Liver (tissue), 9 donors: ENCODE data around the gene AMOTL1. TPM values are rescaled to one million over a fixed set of nuclear protein-coding genes. Genes with fewer than 3 reads are reported as not detected.
"Not testable (repeated sequence)": the region's sequence is repeated elsewhere in the genome, so short reads cannot be mapped to it uniquely, and the experiment has no call there.

Experiments used
- DNase-seq: peaks from one replicate; pipeline ENCODE4 v3.0.0-alpha.2; 2017; ENCODE audit warnings: low spot score
- H3K27ac ChIP-seq, 2 donors: one replicate each; pipeline ENCODE4 v1.7.0; 2013; ENCODE audit warnings: inconsistent platforms in 2 of 2, low read length in 2 of 2, control low read depth in 1 of 2, low read depth in 1 of 2, mild to moderate bottlenecking in 1 of 2
- H3K27me3 ChIP-seq, 4 donors: one replicate each; pipeline versions ENCODE4 v1.6.1 to v1.7.0; 2013; ENCODE audit warnings: low read length in 3 of 4, inconsistent platforms in 1 of 4, mild to moderate bottlenecking in 1 of 4, moderate library complexity in 1 of 4; ENCODE audit not compliant: control insufficient read depth in 4 of 4, insufficient read depth in 4 of 4
- H3K36me3 ChIP-seq, 4 donors: one replicate each; pipeline versions ENCODE4 v1.6.1 to v1.7.0; 2013; ENCODE audit warnings: low read length in 3 of 4, mild to moderate bottlenecking in 3 of 4, low read depth in 1 of 4, moderate library complexity in 1 of 4; ENCODE audit not compliant: control insufficient read depth in 4 of 4, insufficient read depth in 3 of 4
- H3K4me1 ChIP-seq, 4 donors: one replicate each; pipeline versions ENCODE4 v1.6.1 to v1.7.0; 2013; ENCODE audit warnings: low read length in 3 of 4, mild to moderate bottlenecking in 3 of 4, moderate library complexity in 1 of 4; ENCODE audit not compliant: control insufficient read depth in 4 of 4, insufficient read depth in 4 of 4
- H3K4me3 ChIP-seq, 3 donors: one replicate each; pipeline versions ENCODE4 v1.6.1 to v1.7.0; 2013; ENCODE audit warnings: low read length in 3 of 3, control low read depth in 1 of 3, low read depth in 1 of 3, mild to moderate bottlenecking in 1 of 3
- H3K9ac ChIP-seq, 2 donors: one replicate each; pipeline ENCODE4 v1.7.0; 2013; ENCODE audit warnings: low read length in 2 of 2, mild to moderate bottlenecking in 2 of 2, moderate library complexity in 2 of 2, control low read depth in 1 of 2, low read depth in 1 of 2
- H3K9me3 ChIP-seq, 4 donors: one replicate each; pipeline versions ENCODE4 v1.6.1 to v1.7.0; 2013; ENCODE audit warnings: low read length in 3 of 4; ENCODE audit not compliant: control insufficient read depth in 4 of 4
- ATF3 ChIP-seq: IDR thresholded peaks from 2 replicates; pipeline ENCODE4 v1.6.1; 2016; ENCODE audit warnings: antibody characterized with exemption
- CTCF ChIP-seq: fragments of 150-350 bp; IDR thresholded peaks from 2 replicates; pipeline ENCODE4 v1.5.1; 2017; ENCODE audit warnings: improper control_type of control experiment, low read depth, low read length; ENCODE audit not compliant: missing input control
- EGR1 ChIP-seq, 2 donors: IDR thresholded peaks; 2 replicates each; pipeline ENCODE4 v1.6.1; 2016 to 2018; ENCODE audit warnings: antibody characterized with exemption in 2 of 2, low read depth in 2 of 2
- FOXA1 ChIP-seq: IDR thresholded peaks from 2 replicates; pipeline ENCODE4 v1.6.1; 2016; ENCODE audit warnings: antibody characterized with exemption
- FOXA2 ChIP-seq: IDR thresholded peaks from 2 replicates; pipeline ENCODE4 v1.6.1; 2016; ENCODE audit warnings: antibody characterized with exemption
- GABPA ChIP-seq, 2 donors: IDR thresholded peaks in 1 of 2; conservative IDR thresholded peaks in 1 of 2; 2 replicates each; pipeline ENCODE4 v1.6.1; 2016; ENCODE audit warnings: antibody characterized with exemption in 2 of 2, mild to moderate bottlenecking in 1 of 2, moderate library complexity in 1 of 2
- HNF4A ChIP-seq, 2 donors: conservative IDR thresholded peaks; 2 replicates each; pipeline ENCODE4 v1.6.1; 2016; ENCODE audit warnings: antibody characterized with exemption in 2 of 2, mild to moderate bottlenecking in 2 of 2
- HNF4G ChIP-seq: IDR thresholded peaks from 2 replicates; pipeline ENCODE4 v1.6.1; 2016; ENCODE audit warnings: antibody characterized with exemption
- JUND ChIP-seq, 2 donors: IDR thresholded peaks; 2 replicates each; pipeline ENCODE4 v1.6.1; 2016; ENCODE audit warnings: antibody characterized with exemption in 2 of 2
- MAX ChIP-seq: IDR thresholded peaks from 2 replicates; pipeline ENCODE4 v1.6.1; 2016; ENCODE audit warnings: antibody characterized with exemption
- NR2F2 ChIP-seq: IDR thresholded peaks from 2 replicates; pipeline ENCODE4 v1.6.1; 2016; ENCODE audit warnings: antibody characterized with exemption
- RAD21 ChIP-seq, 2 donors: IDR thresholded peaks; 2 replicates each; pipeline ENCODE4 v1.6.1; 2016; ENCODE audit warnings: antibody characterized with exemption in 2 of 2, mild to moderate bottlenecking in 2 of 2
- RXRA ChIP-seq, 2 donors: IDR thresholded peaks; 2 replicates each; pipeline ENCODE4 v1.6.1; 2017 to 2018; ENCODE audit warnings: antibody characterized with exemption in 2 of 2, mild to moderate bottlenecking in 1 of 2
- SP1 ChIP-seq: IDR thresholded peaks from 2 replicates; pipeline ENCODE4 v1.6.1; 2018; ENCODE audit warnings: antibody characterized with exemption, mild to moderate bottlenecking
- TAF1 ChIP-seq: conservative IDR thresholded peaks from 2 replicates; pipeline ENCODE4 v1.6.1; 2016; ENCODE audit warnings: antibody characterized with exemption, mild to moderate bottlenecking
- YY1 ChIP-seq: IDR thresholded peaks from 2 replicates; pipeline ENCODE4 v1.6.1; 2016; ENCODE audit warnings: antibody characterized with exemption, mild to moderate bottlenecking
- ZBTB33 ChIP-seq: IDR thresholded peaks from 2 replicates; pipeline ENCODE4 v1.6.1; 2016; ENCODE audit warnings: antibody characterized with exemption
- WGBS: extraction: QIAGEN DNeasy Blood & Tissue Kit; methylation state at CpG from one replicate; pipeline ENCODE4 v1.1.7; 2013; 5-methylcytosine and 5-hydroxymethylcytosine counted together
- polyA plus RNA-seq, 2 donors: library from polyadenylated mRNA; stranded (reverse) in 1 of 2; unstranded in 1 of 2; fragments of 200-250 nt in 1 of 2; fragments of >200 nt in 1 of 2; fragmentation: Nextera tagmentation in 1 of 2; extraction: Ambion mirVana in 1 of 2; gene quantifications; one replicate each; pipeline versions ENCODE4 v1.2.1 to v1.2.3, GENCODE V29; 2013 to 2015
- total RNA-seq, 2 donors: library from RNA; depleted of rRNA; stranded (reverse); fragments of >200 nt; gene quantifications; one replicate each; pipeline ENCODE4 v1.2.3, GENCODE V29; 2014
- TF ChIP-seq, protein P1 (sequence below): IDR thresholded peaks from 2 replicates; pipeline ENCODE4 v1.6.1; 2016; ENCODE audit warnings: antibody characterized with exemption, mild to moderate bottlenecking
- donor health status: healthy.
- donor health status: healthy.
- donor health status: healthy.
- donor health status: healthy.
- donor health status: healthy.

AMOTL1 gene
- total and polyA plus RNA-seq, 4 donors, result 2.2 to 29.5 (median 7.2) TPM

GRCh38 chr11:94912806-94913205 is 144.7 kb downstream of the AMOTL1 start:
- Histone ChIP-seq H3K9ac (no peak overlapping the region), H3K27ac (no peak overlapping the region), H3K4me1 (peaks cover 0 to 2% (median 0%) of the 10 kb centered on the region in 4 donors), H3K4me3 (no peak overlapping the region), H3K36me3 (no peaks in the 10 kb centered on the region), H3K9me3 (no peaks in the 10 kb centered on the region), H3K27me3 (no peaks in the 10 kb centered on the region)
- no peak for DNase-seq
- no peak for TF ChIP-seq RXRA (IDR thresholded peaks at IDR 0.05)
- TF ChIP-seq FOXA1, result no peak
- no peak for TF ChIP-seq SP1
- no peak for TF ChIP-seq CTCF
- no peak for TF ChIP-seq EGR1 (IDR thresholded peaks at IDR 0.05; ENCODE audit: low read depth in 2 of 2)
- TF ChIP-seq RAD21 (IDR thresholded peaks at IDR 0.05), result no peak
- no peak for TF ChIP-seq YY1
- no peak for TF ChIP-seq HNF4A (conservative IDR thresholded peaks at IDR 0.05)
- TF ChIP-seq MAX, result no peak
- no peak for TF ChIP-seq ZBTB33
- TF ChIP-seq JUND (IDR thresholded peaks at IDR 0.05), result no peak
- TF ChIP-seq NR2F2, result no peak
- TF ChIP-seq ATF3, result no peak
- no peak for TF ChIP-seq HNF4G
- TF ChIP-seq GABPA (IDR thresholded peaks at IDR 0.05 in 1 of 2, conservative IDR thresholded peaks at IDR 0.05 in 1 of 2), result no peak
- TF ChIP-seq, protein P1, sequence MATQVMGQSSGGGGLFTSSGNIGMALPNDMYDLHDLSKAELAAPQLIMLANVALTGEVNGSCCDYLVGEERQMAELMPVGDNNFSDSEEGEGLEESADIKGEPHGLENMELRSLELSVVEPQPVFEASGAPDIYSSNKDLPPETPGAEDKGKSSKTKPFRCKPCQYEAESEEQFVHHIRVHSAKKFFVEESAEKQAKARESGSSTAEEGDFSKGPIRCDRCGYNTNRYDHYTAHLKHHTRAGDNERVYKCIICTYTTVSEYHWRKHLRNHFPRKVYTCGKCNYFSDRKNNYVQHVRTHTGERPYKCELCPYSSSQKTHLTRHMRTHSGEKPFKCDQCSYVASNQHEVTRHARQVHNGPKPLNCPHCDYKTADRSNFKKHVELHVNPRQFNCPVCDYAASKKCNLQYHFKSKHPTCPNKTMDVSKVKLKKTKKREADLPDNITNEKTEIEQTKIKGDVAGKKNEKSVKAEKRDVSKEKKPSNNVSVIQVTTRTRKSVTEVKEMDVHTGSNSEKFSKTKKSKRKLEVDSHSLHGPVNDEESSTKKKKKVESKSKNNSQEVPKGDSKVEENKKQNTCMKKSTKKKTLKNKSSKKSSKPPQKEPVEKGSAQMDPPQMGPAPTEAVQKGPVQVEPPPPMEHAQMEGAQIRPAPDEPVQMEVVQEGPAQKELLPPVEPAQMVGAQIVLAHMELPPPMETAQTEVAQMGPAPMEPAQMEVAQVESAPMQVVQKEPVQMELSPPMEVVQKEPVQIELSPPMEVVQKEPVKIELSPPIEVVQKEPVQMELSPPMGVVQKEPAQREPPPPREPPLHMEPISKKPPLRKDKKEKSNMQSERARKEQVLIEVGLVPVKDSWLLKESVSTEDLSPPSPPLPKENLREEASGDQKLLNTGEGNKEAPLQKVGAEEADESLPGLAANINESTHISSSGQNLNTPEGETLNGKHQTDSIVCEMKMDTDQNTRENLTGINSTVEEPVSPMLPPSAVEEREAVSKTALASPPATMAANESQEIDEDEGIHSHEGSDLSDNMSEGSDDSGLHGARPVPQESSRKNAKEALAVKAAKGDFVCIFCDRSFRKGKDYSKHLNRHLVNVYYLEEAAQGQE, result no peak
- TF ChIP-seq TAF1, result no peak
- TF ChIP-seq FOXA2, result no peak
- WGBS, result 95% methylated on average over 9 of the region's 9 CpGs

- H3K9me3 ChIP-seq, H3K27me3 ChIP-seq, H3K4me1 ChIP-seq, H3K36me3 ChIP-seq, H3K27ac ChIP-seq, H3K9ac ChIP-seq, H3K4me3 ChIP-seq, DNase-seq: not testable (repeated sequence)
- WGBS, result 96% methylated on average over 2 of the region's 2 CpGs
Observed at GRCh38 chr11:94913718-94914394, 145.7 kb downstream of the AMOTL1 start.
